ENCODE results near the gene ERCC2.
"Not testable (repeated sequence)": the region's sequence is repeated elsewhere in the genome, so short reads cannot be mapped to it uniquely, and the experiment has no call there.

Gene ERCC2

GRCh38 chr19:45370410-45371204, at the start of gene ERCC2:
Gene ERCC2, minus strand, starts transcription at chr19:45370573. Its CDS starts 33 bp downstream, at chr19:45370540.
- FAIRE-seq: peak; percentile 55
- peak; percentile 96 for DNase-seq (ENCODE audit: insufficient read length, low spot score)
- 0 out of 2 replicates have a peak, but pooled peaks have one; percentile 20 for TF ChIP-seq POLR2A (IDR thresholded peaks at IDR 0.05; ENCODE audit: low read depth, low read length)

DNA sequence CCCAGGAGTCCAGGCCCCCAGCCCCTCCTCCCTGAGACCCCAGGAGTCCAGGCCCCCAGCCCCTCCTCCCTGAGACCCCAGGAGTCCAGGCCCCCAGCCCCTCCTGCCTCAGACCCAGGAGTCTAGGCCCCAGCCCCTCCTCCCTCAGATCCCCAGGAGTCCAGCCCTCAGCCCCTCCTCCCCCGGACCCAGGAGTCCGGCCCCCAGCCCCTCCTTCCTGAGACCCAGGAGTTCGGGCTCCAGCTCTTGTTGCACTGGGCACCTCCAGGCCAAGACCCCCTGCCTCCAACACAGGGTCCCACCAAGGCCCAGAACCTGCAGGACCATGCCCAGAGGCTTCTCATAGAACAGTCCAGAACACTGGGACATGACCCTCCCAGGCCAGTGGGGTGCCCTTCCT, 49.5 kb upstream of the ERCC2 start:
- TF ChIP-seq POLR2A (IDR thresholded peaks at IDR 0.05; ENCODE audit: low read depth, low read length): no peak
- FAIRE-seq (no peak), DNase-seq (ENCODE audit: insufficient read length, low spot score) (no peak)

- no peak for FAIRE-seq
- no peak for TF ChIP-seq POLR2A (IDR thresholded peaks at IDR 0.05; ENCODE audit: low read depth, low read length)
- no peak for DNase-seq (ENCODE audit: insufficient read length, low spot score)
These were observed 49.0 kb upstream of the ERCC2 start for GRCh38 chr19:45419396-45419795.

GRCh38 chr19:45418802-45419201, 48.4 kb upstream of the ERCC2 start:
- no peak for TF ChIP-seq POLR2A (IDR thresholded peaks at IDR 0.05; ENCODE audit: low read depth, low read length)
- FAIRE-seq (no peak), DNase-seq (ENCODE audit: insufficient read length, low spot score) (no peak)

GRCh38 chr19:45417151-45417550, 46.8 kb upstream of the ERCC2 start:
- no peak for TF ChIP-seq POLR2A (IDR thresholded peaks at IDR 0.05; ENCODE audit: low read depth, low read length)
- DNase-seq (ENCODE audit: insufficient read length, low spot score) (no peak), FAIRE-seq (no peak)

- no peak for TF ChIP-seq POLR2A (IDR thresholded peaks at IDR 0.05; ENCODE audit: low read depth, low read length)
- FAIRE-seq (no peak), DNase-seq (ENCODE audit: insufficient read length, low spot score) (no peak)
These were observed 44.1 kb upstream of the ERCC2 start for GRCh38 chr19:45414468-45414867.

- FAIRE-seq: no peak
- TF ChIP-seq POLR2A (IDR thresholded peaks at IDR 0.05; ENCODE audit: low read depth, low read length): no peak
- no peak for DNase-seq (ENCODE audit: insufficient read length, low spot score)
These were observed 43.1 kb upstream of the ERCC2 start for GRCh38 chr19:45413497-45413896.

- FAIRE-seq; DNase-seq (ENCODE audit: insufficient read length, low spot score): not testable (repeated sequence)
These were observed 40.0 kb upstream of the ERCC2 start for GRCh38 chr19:45410330-45410729.

DNA sequence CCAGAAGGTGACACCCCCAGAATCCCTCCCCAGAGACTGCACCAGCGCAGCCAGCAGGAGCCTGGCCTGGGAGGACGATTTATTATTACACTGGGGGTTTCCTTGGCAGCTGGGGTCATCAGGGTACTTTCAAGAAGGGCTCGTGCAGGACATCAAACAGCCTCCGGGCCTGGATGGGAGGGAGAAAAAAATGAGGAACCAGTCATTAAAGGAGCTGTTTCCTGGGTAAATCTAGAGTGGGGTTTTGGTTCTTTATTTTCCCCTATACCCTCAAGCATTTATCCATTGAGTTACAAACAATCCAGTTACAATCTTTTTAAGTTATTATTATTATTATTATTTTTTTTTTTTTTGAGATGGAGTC, 39.2 kb upstream of the ERCC2 start:
- DNase-seq (ENCODE audit: insufficient read length, low spot score) (no peak), FAIRE-seq (no peak)
- TF ChIP-seq POLR2A (IDR thresholded peaks at IDR 0.05; ENCODE audit: low read depth, low read length): no peak

DNA sequence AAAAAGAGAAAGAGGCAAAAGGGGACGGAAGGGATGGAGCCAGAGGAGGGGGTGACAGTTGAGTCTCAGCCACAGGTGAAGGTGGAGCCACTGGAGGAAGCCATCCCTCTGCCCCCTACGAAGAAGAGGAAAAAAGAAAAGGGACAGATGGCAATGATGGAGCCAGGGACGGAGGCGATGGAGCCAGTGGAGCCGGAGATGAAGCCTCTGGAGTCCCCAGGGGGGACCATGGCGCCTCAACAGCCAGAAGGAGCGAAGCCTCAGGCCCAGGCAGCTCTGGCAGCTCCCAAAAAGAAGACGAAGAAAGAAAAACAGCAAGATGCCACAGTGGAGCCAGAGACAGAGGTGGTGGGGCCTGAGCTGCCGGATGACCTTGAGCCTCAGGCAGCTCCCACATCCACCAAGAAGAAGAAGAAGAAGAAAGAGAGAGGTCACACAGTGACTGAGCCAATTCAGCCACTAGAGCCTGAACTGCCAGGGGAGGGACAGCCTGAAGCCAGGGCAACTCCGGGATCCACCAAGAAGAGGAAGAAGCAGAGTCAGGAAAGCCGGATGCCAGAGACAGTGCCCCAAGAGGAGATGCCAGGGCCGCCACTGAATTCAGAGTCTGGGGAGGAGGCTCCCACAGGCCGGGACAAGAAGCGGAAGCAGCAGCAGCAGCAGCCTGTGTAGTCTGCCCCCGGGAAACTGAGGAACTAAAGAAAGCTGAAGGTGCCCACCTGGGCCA, 38.6 kb upstream of the ERCC2 start:
- no peak for TF ChIP-seq POLR2A (IDR thresholded peaks at IDR 0.05; ENCODE audit: low read depth, low read length)
- no peak for DNase-seq (ENCODE audit: insufficient read length, low spot score)
- no peak for FAIRE-seq

DNA sequence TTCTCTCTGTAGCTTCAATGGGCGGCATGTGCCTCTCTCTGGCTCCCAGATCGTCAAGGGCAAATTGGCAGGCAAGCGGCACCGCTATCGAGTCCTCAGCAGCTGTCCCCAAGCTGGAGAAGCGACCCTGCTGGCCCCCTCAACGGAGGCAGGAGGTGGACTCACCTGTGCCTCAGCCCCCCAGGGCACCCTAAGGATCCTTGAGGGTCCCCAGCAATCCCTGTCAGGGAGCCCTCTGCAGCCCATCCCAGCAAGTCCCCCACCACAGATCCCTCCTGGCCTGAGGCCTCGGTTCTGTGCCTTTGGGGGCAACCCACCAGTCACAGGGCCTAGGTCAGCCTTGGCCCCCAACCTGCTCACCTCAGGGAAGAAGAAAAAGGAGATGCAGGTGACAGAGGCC, 37.7 kb upstream of the ERCC2 start:
- DNase-seq (ENCODE audit: insufficient read length, low spot score) (no peak), FAIRE-seq (no peak)
- no peak for TF ChIP-seq POLR2A (IDR thresholded peaks at IDR 0.05; ENCODE audit: low read depth, low read length)

DNA sequence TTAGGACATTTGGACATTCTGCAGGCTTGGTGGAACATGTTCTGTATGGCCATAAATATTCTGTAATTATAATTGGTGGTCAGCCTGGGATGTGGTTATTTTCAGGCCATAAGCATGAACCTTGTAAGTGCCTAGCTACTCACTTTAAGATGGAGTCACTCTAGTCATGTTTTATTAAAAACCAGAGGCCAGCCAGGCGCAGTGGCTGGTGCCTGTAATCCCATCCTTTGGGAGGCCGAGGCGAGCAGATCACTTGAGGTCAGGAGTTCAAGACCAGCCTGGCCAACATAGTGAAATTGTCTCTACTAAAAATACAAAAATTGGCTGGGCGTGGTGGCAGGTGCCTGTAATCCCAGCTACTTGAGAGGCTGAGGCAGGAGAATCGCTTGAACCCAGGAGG, 37.2 kb upstream of the ERCC2 start:
- not testable (repeated sequence) for FAIRE-seq; DNase-seq (ENCODE audit: insufficient read length, low spot score)

DNA sequence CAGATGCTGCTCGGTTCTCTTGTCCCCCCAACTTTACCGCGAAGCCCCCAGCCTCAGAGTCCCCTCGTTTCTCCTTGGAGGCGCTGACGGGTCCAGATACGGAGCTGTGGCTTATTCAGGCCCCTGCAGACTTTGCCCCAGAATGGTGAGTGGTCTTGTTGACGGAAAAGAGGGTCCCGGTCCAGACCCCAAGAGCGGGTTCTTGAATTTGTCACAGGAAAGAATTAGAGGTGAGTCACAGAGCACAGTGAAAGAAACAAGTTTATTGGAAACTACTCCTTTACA, 36.7 kb upstream of the ERCC2 start:
- TF ChIP-seq POLR2A (IDR thresholded peaks at IDR 0.05; ENCODE audit: low read depth, low read length): no peak
- no peak for DNase-seq (ENCODE audit: insufficient read length, low spot score)
- no peak for FAIRE-seq

GRCh38 chr19:45406226-45407090, 36.1 kb upstream of the ERCC2 start, which contains the start of gene POLR1G:
Gene POLR1G, plus strand, starts transcription at chr19:45406644. Its CDS starts 53 bp downstream, at chr19:45406697.
- FAIRE-seq: no peak
- TF ChIP-seq POLR2A (IDR thresholded peaks at IDR 0.05; ENCODE audit: low read depth, low read length): peak; percentile 45
- peak; percentile 44 for DNase-seq (ENCODE audit: insufficient read length, low spot score)

Data from H54 (cell line).